ENCODE measurements around the gene SRGAP1. TPM values are rescaled to one million over a fixed set of nuclear protein-coding genes. Genes with fewer than 3 reads are reported as not detected.

SRGAP1 gene
- total and polyA plus RNA-seq, 7 donors, result 0.23 to 5.1 (median 1.5) TPM

DNA sequence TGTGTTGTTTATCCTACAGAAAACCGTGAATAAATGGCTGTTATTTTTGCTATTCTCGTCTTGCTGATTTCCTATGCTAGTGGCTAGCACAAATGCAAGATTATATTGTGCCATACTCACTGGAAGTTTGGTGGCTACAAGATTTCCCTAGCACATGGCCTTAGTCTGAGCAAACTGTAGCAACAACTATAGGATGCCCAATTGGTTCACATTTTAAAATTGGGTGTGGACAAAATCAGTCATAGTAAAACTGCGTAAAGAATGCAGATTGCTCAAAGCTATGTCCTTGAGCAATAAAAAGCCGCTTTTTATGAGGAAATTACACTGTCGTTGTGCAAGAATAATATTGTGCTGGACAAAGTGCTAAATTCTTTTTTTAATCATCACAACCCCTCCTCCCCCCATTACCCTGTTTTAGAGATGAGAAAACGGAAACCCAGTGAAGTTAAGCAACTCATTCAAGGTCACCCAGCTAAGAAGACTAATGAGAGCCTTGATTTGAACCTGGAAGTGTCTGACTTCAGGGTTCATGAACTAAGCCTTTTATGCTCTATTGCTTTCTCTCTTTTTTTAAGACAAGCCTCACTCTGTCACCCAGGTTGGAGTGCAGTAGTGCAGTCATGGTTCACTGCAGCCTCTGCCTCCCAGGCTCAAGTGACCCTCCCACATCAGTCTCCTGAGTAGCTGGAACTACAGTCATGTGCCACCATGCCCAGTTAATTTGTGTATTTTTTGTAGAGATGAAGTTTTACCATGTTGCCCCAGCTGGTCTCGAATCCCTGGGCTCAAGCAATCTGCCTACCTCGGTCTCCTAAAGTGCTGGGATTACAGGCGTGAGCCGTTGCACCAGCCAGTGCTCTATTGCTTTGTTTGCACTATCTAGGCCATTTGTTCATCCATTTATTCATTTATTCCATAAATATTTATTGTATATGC, 73.6 kb downstream of the SRGAP1 start:
- H3K27me3 ChIP-seq (ENCODE audit: insufficient read depth in 3 of 3, low read length in 2 of 3), result no peaks in the 10 kb centered on the region
- ATAC-seq, result peak in 3 of 4 donors; percentile 48 to 61 (median 60)
- 77 to 82% (median 77%) methylated on average over 10 of the region's 10 CpGs for whole genome bisulfite sequencing, 3 donors
- no peak overlapping the region for H3K4me3 ChIP-seq
- no peaks in the 10 kb centered on the region for H3K36me3 ChIP-seq (ENCODE audit: insufficient read depth in 1 of 2, low read depth in 1 of 2)
- DNase-seq, result no peak
- H3K4me1 ChIP-seq, result no peaks in the 10 kb centered on the region
- no peaks in the 10 kb centered on the region for H3K9me3 ChIP-seq
- no peak overlapping the region for H3K27ac ChIP-seq
- intact Hi-C loops (cut with DNase I), result no loop called here
- TF ChIP-seq, protein P1, sequence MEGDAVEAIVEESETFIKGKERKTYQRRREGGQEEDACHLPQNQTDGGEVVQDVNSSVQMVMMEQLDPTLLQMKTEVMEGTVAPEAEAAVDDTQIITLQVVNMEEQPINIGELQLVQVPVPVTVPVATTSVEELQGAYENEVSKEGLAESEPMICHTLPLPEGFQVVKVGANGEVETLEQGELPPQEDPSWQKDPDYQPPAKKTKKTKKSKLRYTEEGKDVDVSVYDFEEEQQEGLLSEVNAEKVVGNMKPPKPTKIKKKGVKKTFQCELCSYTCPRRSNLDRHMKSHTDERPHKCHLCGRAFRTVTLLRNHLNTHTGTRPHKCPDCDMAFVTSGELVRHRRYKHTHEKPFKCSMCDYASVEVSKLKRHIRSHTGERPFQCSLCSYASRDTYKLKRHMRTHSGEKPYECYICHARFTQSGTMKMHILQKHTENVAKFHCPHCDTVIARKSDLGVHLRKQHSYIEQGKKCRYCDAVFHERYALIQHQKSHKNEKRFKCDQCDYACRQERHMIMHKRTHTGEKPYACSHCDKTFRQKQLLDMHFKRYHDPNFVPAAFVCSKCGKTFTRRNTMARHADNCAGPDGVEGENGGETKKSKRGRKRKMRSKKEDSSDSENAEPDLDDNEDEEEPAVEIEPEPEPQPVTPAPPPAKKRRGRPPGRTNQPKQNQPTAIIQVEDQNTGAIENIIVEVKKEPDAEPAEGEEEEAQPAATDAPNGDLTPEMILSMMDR (IDR thresholded peaks at IDR 0.05), result no peak

DNA sequence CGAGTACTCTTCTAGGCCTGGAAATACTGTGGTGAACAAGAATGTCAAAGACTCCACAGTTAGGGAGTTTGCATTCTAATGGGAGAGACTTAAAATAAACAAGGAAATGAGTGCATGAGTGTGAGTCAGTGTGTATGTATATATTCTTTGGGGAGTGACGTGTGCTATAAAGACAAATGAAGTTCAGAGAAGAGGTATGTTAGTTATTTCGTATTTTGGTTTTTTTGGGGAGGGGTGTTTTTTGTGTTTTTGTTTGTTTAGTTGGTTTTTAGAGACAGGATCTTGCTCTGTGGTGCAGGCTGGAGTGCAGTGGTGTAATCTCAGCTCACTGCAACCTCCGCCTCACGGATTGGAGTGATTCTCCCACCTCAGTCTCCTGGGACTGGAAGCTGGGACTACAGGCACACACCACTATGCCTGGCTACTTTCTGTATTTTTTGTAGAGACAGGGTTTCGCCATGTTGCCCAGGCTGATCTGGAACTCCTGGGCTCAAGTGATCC, 74.3 kb downstream of the SRGAP1 start:
- Histone ChIP-seq H3K27me3 (ENCODE audit: insufficient read depth in 3 of 3, low read length in 2 of 3) (no peaks in the 10 kb centered on the region), H3K36me3 (ENCODE audit: insufficient read depth in 1 of 2, low read depth in 1 of 2) (no peaks in the 10 kb centered on the region), H3K4me3 (no peak overlapping the region), H3K9me3 (no peaks in the 10 kb centered on the region), H3K27ac (no peak overlapping the region), H3K4me1 (no peaks in the 10 kb centered on the region)
- 92 to 98% (median 94%) methylated on average over 6 of the region's 6 CpGs for WGBS, 3 donors
- DNase-seq, result no peak
- TF ChIP-seq, protein P1 (IDR thresholded peaks at IDR 0.05), result no peak
- intact Hi-C loops (cut with DNase I), result no loop called here
- ATAC-seq, result no peak

DNA sequence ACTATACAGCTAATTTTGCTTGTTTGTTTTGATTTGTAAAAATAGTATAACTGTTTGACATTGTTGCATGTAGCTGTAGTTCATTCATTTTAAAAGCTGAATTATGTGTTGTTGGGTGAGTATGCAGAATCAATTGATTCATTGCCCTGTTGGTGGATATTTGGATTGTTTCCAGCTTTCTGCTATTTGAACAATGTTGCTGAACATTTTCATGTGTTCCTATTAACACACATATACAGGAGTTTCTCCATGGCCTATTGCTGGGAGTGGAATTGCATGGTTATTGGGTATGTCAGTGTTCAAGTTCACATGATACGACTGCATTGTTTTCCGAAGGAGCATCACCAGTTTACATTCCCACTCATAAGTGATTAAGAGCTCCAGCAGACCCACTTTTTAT, 75.3 kb downstream of the SRGAP1 start:
- TF ChIP-seq, protein P1 (IDR thresholded peaks at IDR 0.05), result no peak
- H3K4me3 ChIP-seq, result no peak overlapping the region
- H3K4me1 ChIP-seq, result no peaks in the 10 kb centered on the region
- H3K9me3 ChIP-seq, result no peaks in the 10 kb centered on the region
- no peak for ATAC-seq
- no peaks in the 10 kb centered on the region for H3K36me3 ChIP-seq (ENCODE audit: insufficient read depth in 1 of 2, low read depth in 1 of 2)
- DNase-seq, result no peak
- peaks cover 0 to 2% (median 0%) of the 10 kb centered on the region in 3 donors for H3K27me3 ChIP-seq (ENCODE audit: insufficient read depth in 3 of 3, low read length in 2 of 3)
- WGBS, 3 donors, result 96 to 99% (median 98%) methylated on average over 2 of the region's 2 CpGs
- intact Hi-C loops (cut with DNase I), result no loop called here
- no peak overlapping the region for H3K27ac ChIP-seq

DNA sequence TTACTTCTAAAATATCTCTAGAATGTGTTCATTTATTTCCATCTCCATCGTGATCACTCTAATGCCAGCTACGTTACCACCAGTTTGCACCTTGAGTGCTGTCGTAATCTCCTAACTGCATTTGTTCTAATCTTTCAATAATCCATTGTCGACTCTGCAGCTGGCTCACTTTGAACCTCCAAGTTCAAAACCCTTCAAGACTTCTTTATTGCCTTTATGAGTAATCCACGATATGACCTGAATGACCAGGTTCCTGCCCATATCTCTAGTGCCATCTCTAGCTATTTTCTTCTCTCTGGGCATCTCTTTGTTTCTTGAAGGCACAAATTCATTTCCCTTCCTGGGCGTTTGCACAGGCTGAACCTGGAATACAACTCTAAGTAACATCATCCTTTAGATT, 76.7 kb downstream of the SRGAP1 start:
- intact Hi-C loops (cut with DNase I), result no loop called here
- WGBS, 3 donors, result 84 to 94% (median 90%) methylated on average over 6 of the region's 6 CpGs
- H3K27ac ChIP-seq, result no peak overlapping the region

More for the DNA sequence above, 76.7 kb downstream of the SRGAP1 start:
- no peaks in the 10 kb centered on the region for H3K36me3 ChIP-seq (ENCODE audit: insufficient read depth in 1 of 2, low read depth in 1 of 2)
- no peaks in the 10 kb centered on the region for H3K4me1 ChIP-seq
- H3K9me3 ChIP-seq, result no peaks in the 10 kb centered on the region
- TF ChIP-seq, protein P1 (IDR thresholded peaks at IDR 0.05), result no peak
- no peak overlapping the region for H3K4me3 ChIP-seq
- H3K27me3 ChIP-seq (ENCODE audit: insufficient read depth in 3 of 3, low read length in 2 of 3), result peaks cover 0 to 2% (median 0%) of the 10 kb centered on the region in 3 donors
- DNase-seq (no peak), ATAC-seq (no peak)
